Activated naive CD8-positive, alpha-beta T cell treated with anti-CD3 and anti-CD28 coated beads for 36 hours (primary cell): ENCODE measurements around the gene KRTAP4-1. TPM values are rescaled to one million over a fixed set of nuclear protein-coding genes. Genes with fewer than 3 reads are reported as not detected.
"Not testable (repeated sequence)": the region's sequence is repeated elsewhere in the genome, so short reads cannot be mapped to it uniquely, and the experiment has no call there.

Experiments
- DNase-seq: peaks from one replicate; pipeline ENCODE4 v3.0.0; 2021
- H3K27ac Mint-ChIP-seq: one replicate; pipeline ENCODE4 v1.8.0; 2022; ENCODE audit warnings: mild to moderate bottlenecking, moderate library complexity, mixed read lengths
- H3K27me3 Mint-ChIP-seq: one replicate; pipeline ENCODE4 v1.8.0; 2022; ENCODE audit warnings: mild to moderate bottlenecking, mixed read lengths
- H3K36me3 Mint-ChIP-seq: one replicate; pipeline ENCODE4 v1.8.0; 2021; ENCODE audit warnings: mild to moderate bottlenecking, mixed read lengths
- H3K4me1 Mint-ChIP-seq: one replicate; pipeline ENCODE4 v1.8.0; 2021; ENCODE audit warnings: mixed read lengths
- H3K4me3 Mint-ChIP-seq: one replicate; pipeline ENCODE4 v1.8.0; 2022; ENCODE audit warnings: mild to moderate bottlenecking, moderate library complexity, mixed read lengths
- H3K9me3 Mint-ChIP-seq: one replicate; pipeline ENCODE4 v1.8.0; 2022; ENCODE audit warnings: mixed read lengths
- total RNA-seq, 2 experiments: library from RNA; stranded (reverse); gene quantifications; one replicate each; pipeline ENCODE4 v1.2.3, GENCODE V29; 2021

The KRTAP4-1 gene
- total RNA-seq, 2 experiments from 2014 or later = not detected

GRCh38 chr17:41185001-41185400 is 290 bp upstream of the KRTAP4-1 start:
- Mint-ChIP-seq H3K4me1 (no peaks in the 10 kb centered on the region), H3K27ac (no peak overlapping the region), H3K4me3 (no peak overlapping the region), H3K9me3 (no peaks in the 10 kb centered on the region), H3K27me3 (no peaks in the 10 kb centered on the region), H3K36me3 (no peaks in the 10 kb centered on the region)
- no peak for DNase-seq

- H3K4me1 Mint-ChIP-seq = no peaks in the 10 kb centered on the region
- DNase-seq = no peak
- no peaks in the 10 kb centered on the region for H3K9me3 Mint-ChIP-seq
- no peaks in the 10 kb centered on the region for H3K36me3 Mint-ChIP-seq
- no peak overlapping the region for H3K4me3 Mint-ChIP-seq
- H3K27me3 Mint-ChIP-seq = no peaks in the 10 kb centered on the region
- no peak overlapping the region for H3K27ac Mint-ChIP-seq
Observed at GRCh38 chr17:41178843-41179616, 5.7 kb downstream of the KRTAP4-1 start.

- Mint-ChIP-seq H3K36me3 (no peaks in the 10 kb centered on the region), H3K4me3 (no peak overlapping the region), H3K27ac (no peak overlapping the region), H3K27me3 (no peaks in the 10 kb centered on the region), H3K9me3 (no peaks in the 10 kb centered on the region), H3K4me1 (no peaks in the 10 kb centered on the region)
- no peak for DNase-seq
Observed at GRCh38 chr17:41178341-41178740, 6.4 kb downstream of the KRTAP4-1 start.

- no peak for DNase-seq
- Mint-ChIP-seq H3K4me1 (peaks cover 2% of the 10 kb centered on the region), H3K36me3 (no peaks in the 10 kb centered on the region), H3K4me3 (no peak within 1 kb of the TSS), H3K27me3 (no peaks in the 10 kb centered on the region), H3K27ac (no peak within 1 kb of the TSS), H3K9me3 (no peaks in the 10 kb centered on the region)
Observed at GRCh38 chr17:41177727-41178271, 6.9 kb downstream of the KRTAP4-1 start, which contains the start of gene KRTAP4-2. KRTAP4-2 (minus strand) TSS chr17:41178221; CDS start chr17:41178164, 57 bp downstream.

- Mint-ChIP-seq H3K27me3 (no peaks in the 10 kb centered on the region), H3K4me3 (no peak overlapping the region), H3K36me3 (no peaks in the 10 kb centered on the region), H3K27ac (no peak overlapping the region), H3K9me3 (no peaks in the 10 kb centered on the region), H3K4me1 (peaks cover 2% of the 10 kb centered on the region)
- DNase-seq = no peak
Observed at GRCh38 chr17:41176744-41177387, 7.8 kb downstream of the KRTAP4-1 start.

- no peak for DNase-seq
- Mint-ChIP-seq H3K4me1 (peaks cover 2% of the 10 kb centered on the region), H3K36me3 (no peaks in the 10 kb centered on the region), H3K9me3 (peaks cover 2% of the 10 kb centered on the region), H3K27ac (no peak overlapping the region), H3K27me3 (no peaks in the 10 kb centered on the region), H3K4me3 (no peak overlapping the region)
Observed at GRCh38 chr17:41171886-41172285, 12.8 kb downstream of the KRTAP4-1 start.

GRCh38 chr17:41168121-41168520 is 16.6 kb downstream of the KRTAP4-1 start, which contains the start of gene KRTAP4-3:
KRTAP4-3 (minus strand) TSS chr17:41168221; CDS start chr17:41168172, 49 bp downstream.
- H3K27me3 Mint-ChIP-seq = no peaks in the 10 kb centered on the region
- H3K9me3 Mint-ChIP-seq = peaks cover 2% of the 10 kb centered on the region
- H3K4me3 Mint-ChIP-seq = no peak within 1 kb of the TSS
- H3K36me3 Mint-ChIP-seq = no peaks in the 10 kb centered on the region
- no peak within 1 kb of the TSS for H3K27ac Mint-ChIP-seq
- H3K4me1 Mint-ChIP-seq = peaks cover 2% of the 10 kb centered on the region
- DNase-seq = no peak

GRCh38 chr17:41167561-41167960 is 17.1 kb downstream of the KRTAP4-1 start:
- no peak for DNase-seq
- Mint-ChIP-seq H3K27me3 (no peaks in the 10 kb centered on the region), H3K9me3 (peaks cover 2% of the 10 kb centered on the region), H3K36me3 (no peaks in the 10 kb centered on the region), H3K4me1 (no peaks in the 10 kb centered on the region), H3K27ac (no peak overlapping the region), H3K4me3 (no peak overlapping the region)

- H3K4me1 Mint-ChIP-seq = no peaks in the 10 kb centered on the region
- no peaks in the 10 kb centered on the region for H3K27me3 Mint-ChIP-seq
- no peaks in the 10 kb centered on the region for H3K9me3 Mint-ChIP-seq
- no peak overlapping the region for H3K4me3 Mint-ChIP-seq
- no peak for DNase-seq
- H3K27ac Mint-ChIP-seq = no peak overlapping the region
- no peaks in the 10 kb centered on the region for H3K36me3 Mint-ChIP-seq
Observed at GRCh38 chr17:41163828-41164227, 20.9 kb downstream of the KRTAP4-1 start.

GRCh38 chr17:41160648-41161047 is 24.1 kb downstream of the KRTAP4-1 start, which contains the start of gene KRTAP4-4:
KRTAP4-4 (minus strand) TSS chr17:41160748; CDS start chr17:41160691, 57 bp downstream.
- H3K4me1 Mint-ChIP-seq = no peaks in the 10 kb centered on the region
- H3K27me3 Mint-ChIP-seq = no peaks in the 10 kb centered on the region
- no peaks in the 10 kb centered on the region for H3K9me3 Mint-ChIP-seq
- H3K27ac Mint-ChIP-seq = no peak within 1 kb of the TSS
- no peaks in the 10 kb centered on the region for H3K36me3 Mint-ChIP-seq
- no peak within 1 kb of the TSS for H3K4me3 Mint-ChIP-seq
- no peak for DNase-seq

GRCh38 chr17:41160190-41160589 is 24.5 kb downstream of the KRTAP4-1 start:
- H3K4me1 Mint-ChIP-seq, H3K4me3 Mint-ChIP-seq, H3K36me3 Mint-ChIP-seq, H3K27ac Mint-ChIP-seq, H3K9me3 Mint-ChIP-seq, DNase-seq, H3K27me3 Mint-ChIP-seq: not testable (repeated sequence)

GRCh38 chr17:41153856-41154255 is 30.9 kb downstream of the KRTAP4-1 start:
- Mint-ChIP-seq H3K36me3 (no peaks in the 10 kb centered on the region), H3K4me1 (no peaks in the 10 kb centered on the region), H3K9me3 (no peaks in the 10 kb centered on the region), H3K27ac (no peak overlapping the region), H3K4me3 (no peak overlapping the region), H3K27me3 (no peaks in the 10 kb centered on the region)
- DNase-seq = no peak

GRCh38 chr17:41151525-41151924 is 33.2 kb downstream of the KRTAP4-1 start:
- H3K9me3 Mint-ChIP-seq = no peaks in the 10 kb centered on the region
- H3K27ac Mint-ChIP-seq = no peak overlapping the region
- H3K36me3 Mint-ChIP-seq = no peaks in the 10 kb centered on the region
- no peak overlapping the region for H3K4me3 Mint-ChIP-seq
- no peak for DNase-seq
- H3K27me3 Mint-ChIP-seq = no peaks in the 10 kb centered on the region
- no peaks in the 10 kb centered on the region for H3K4me1 Mint-ChIP-seq

GRCh38 chr17:41150026-41150425 is 34.7 kb downstream of the KRTAP4-1 start:
- H3K36me3 Mint-ChIP-seq = no peaks in the 10 kb centered on the region
- H3K9me3 Mint-ChIP-seq = peaks cover 1% of the 10 kb centered on the region
- no peak overlapping the region for H3K27ac Mint-ChIP-seq
- H3K4me1 Mint-ChIP-seq = no peaks in the 10 kb centered on the region
- no peaks in the 10 kb centered on the region for H3K27me3 Mint-ChIP-seq
- no peak overlapping the region for H3K4me3 Mint-ChIP-seq
- no peak for DNase-seq

- Mint-ChIP-seq H3K27ac (no peak within 1 kb of the TSS), H3K4me1 (no peaks in the 10 kb centered on the region), H3K4me3 (no peak within 1 kb of the TSS), H3K27me3 (no peaks in the 10 kb centered on the region), H3K36me3 (no peaks in the 10 kb centered on the region), H3K9me3 (peaks cover 1% of the 10 kb centered on the region)
- DNase-seq = no peak
Observed at GRCh38 chr17:41149652-41149985, 35.1 kb downstream of the KRTAP4-1 start, which contains the start of gene KRTAP4-5. KRTAP4-5 (minus strand) TSS chr17:41149825; CDS start chr17:41149767, 58 bp downstream.
